Tibial artery (tissue), 4 donors: Measurements from ENCODE around the gene LARGE1.

ENCODE experiments used
- DNase-seq, 2 donors: peaks; one replicate each; pipeline ENCODE4 v3.0.0-alpha.2; 2019
- H3K27ac ChIP-seq, 2 donors: fragments of 200-600 bp; sonication (generic) in 1 of 2; 1 replicate in 1 of 2; 2 replicates in 1 of 2; pipeline ENCODE4 v1.5.1; 2018 to 2019; ENCODE audit warnings: mild to moderate bottlenecking in 1 of 2
- H3K27me3 ChIP-seq, 2 donors: fragments of 200-600 bp; sonication (generic) in 1 of 2; one replicate each; pipeline versions ENCODE4 v1.5.1 to v1.6.0; 2016 to 2019
- H3K36me3 ChIP-seq, 3 donors: fragments of 200-600 bp; sonication (generic) in 2 of 3; one replicate each; pipeline ENCODE4 v1.5.1; 2016 to 2019; ENCODE audit warnings: mild to moderate bottlenecking in 2 of 3
- H3K4me1 ChIP-seq, 4 donors: fragments of 200-600 bp; sonication (generic) in 2 of 4; 1 replicate in 3 of 4; 2 replicates in 1 of 4; pipeline ENCODE4 v1.5.1; 2016 to 2019
- H3K4me3 ChIP-seq, 2 donors: fragments of 200-600 bp; sonication (generic) in 1 of 2; 1 replicate in 1 of 2; 2 replicates in 1 of 2; pipeline ENCODE4 v1.5.1; 2018 to 2019; ENCODE audit warnings: mild to moderate bottlenecking in 2 of 2
- H3K9me3 ChIP-seq, 3 donors: fragments of 200-600 bp; sonication (generic) in 1 of 3; one replicate each; pipeline ENCODE4 v1.5.1; 2016 to 2019
- intact Hi-C: fragments of 100-400 bp; cut with DNase I; formaldehyde crosslinking; loops from one replicate; pipeline ENCODE4 v1.15.0; 2023; ENCODE audit warnings: low total_unique reads
- TF ChIP-seq, protein P1 (sequence below), 2 experiments: fragments of 200-600 bp in 1 of 2; fragments of 450-650 bp in 1 of 2; IDR thresholded peaks; one replicate each; pipeline ENCODE4 v1.5.1; 2017 to 2019; ENCODE audit warnings: antibody characterized with exemption in 2 of 2, mild to moderate bottlenecking in 1 of 2, moderate library complexity in 1 of 2

The LARGE1 gene

DNA sequence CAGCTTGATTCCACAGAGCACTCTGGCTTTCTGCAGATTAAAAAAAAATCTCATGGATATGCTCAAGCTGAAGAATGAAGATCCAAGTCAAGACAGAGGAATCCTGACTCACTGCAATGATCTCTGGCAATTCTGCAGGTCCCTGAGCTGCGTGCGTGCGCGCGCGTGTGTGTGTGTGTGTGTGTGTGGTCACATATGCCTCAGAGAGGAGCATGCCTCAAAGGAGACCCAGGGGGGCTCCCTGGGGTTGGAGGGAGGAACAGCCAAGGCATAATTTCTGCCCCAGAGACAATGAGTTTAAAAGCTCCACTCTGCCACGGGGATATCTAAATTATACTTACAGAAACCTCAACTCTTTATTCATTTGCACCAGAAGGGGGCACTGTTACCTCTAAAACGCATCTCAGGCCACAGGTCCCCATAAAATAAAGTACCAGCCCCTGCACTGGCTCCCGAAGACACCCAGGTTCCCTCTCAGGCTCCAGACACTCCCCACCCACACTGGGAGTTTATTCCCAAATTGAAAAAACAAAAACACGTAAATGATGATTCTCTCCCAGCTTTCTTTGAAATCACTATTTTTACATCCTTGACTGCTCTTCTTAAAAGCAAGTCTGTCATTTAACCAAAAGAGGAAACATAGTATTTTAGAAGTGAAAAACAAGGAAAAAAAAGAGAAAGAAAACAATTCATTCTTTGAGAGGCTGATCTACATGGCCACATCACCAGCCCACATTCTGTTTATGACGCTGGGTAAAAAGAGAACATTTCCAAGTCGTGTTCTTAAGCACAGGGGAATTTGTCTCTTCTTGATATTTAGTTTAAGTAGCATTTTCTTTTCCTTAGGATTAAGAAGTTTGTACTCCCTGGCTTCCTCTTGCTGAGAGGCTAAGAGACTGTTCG is 401.0 kb downstream of the LARGE1 start:
- Histone ChIP-seq H3K4me3 (no peak overlapping the region), H3K9me3 (peaks cover 0 to 9% (median 0%) of the 10 kb centered on the region in 3 donors), H3K4me1 (peaks cover 0 to 7% (median 4%) of the 10 kb centered on the region in 4 donors), H3K36me3 (no peaks in the 10 kb centered on the region), H3K27me3 (no peaks in the 10 kb centered on the region), H3K27ac (no peak overlapping the region)
- no peak for DNase-seq
- TF ChIP-seq, protein P1, sequence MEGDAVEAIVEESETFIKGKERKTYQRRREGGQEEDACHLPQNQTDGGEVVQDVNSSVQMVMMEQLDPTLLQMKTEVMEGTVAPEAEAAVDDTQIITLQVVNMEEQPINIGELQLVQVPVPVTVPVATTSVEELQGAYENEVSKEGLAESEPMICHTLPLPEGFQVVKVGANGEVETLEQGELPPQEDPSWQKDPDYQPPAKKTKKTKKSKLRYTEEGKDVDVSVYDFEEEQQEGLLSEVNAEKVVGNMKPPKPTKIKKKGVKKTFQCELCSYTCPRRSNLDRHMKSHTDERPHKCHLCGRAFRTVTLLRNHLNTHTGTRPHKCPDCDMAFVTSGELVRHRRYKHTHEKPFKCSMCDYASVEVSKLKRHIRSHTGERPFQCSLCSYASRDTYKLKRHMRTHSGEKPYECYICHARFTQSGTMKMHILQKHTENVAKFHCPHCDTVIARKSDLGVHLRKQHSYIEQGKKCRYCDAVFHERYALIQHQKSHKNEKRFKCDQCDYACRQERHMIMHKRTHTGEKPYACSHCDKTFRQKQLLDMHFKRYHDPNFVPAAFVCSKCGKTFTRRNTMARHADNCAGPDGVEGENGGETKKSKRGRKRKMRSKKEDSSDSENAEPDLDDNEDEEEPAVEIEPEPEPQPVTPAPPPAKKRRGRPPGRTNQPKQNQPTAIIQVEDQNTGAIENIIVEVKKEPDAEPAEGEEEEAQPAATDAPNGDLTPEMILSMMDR (IDR thresholded peaks at IDR 0.05) = peak; percentile 55 to 63
- intact Hi-C loops = loop anchor here (5.0 kb wide), 1 partner anchor 588 kb away; no protein-coding TSS in a partner anchor

DNA sequence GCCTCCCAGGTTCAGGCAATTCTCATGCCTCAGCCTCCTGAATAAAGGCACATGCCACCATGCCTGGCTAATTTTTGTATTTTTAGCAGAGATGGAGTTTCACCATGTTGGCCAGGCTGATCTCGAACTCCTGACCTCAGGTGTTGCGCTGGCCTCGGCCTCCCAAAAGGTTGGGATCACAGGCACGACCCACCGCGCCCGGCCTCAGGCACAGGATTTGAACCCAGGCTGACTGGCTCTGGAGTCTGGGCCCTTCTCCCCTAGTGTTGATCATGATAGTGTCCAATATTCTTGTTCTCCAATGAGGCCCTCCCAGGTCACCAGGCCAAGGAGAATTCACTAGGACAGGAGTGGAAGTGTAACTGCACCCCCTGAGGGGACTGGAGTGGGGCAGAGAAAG is 401.9 kb downstream of the LARGE1 start:
- intact Hi-C loops = loop anchor here (5.0 kb wide), 1 partner anchor 589 kb away; no protein-coding TSS in a partner anchor
- Histone ChIP-seq H3K4me3 (no peak overlapping the region), H3K9me3 (peaks cover 0 to 9% (median 0%) of the 10 kb centered on the region in 3 donors), H3K27ac (no peak overlapping the region), H3K27me3 (no peaks in the 10 kb centered on the region), H3K4me1 (peaks cover 0 to 7% (median 4%) of the 10 kb centered on the region in 4 donors), H3K36me3 (no peaks in the 10 kb centered on the region)
- DNase-seq = no peak
- TF ChIP-seq, protein P1 (IDR thresholded peaks at IDR 0.05) = no peak

DNA sequence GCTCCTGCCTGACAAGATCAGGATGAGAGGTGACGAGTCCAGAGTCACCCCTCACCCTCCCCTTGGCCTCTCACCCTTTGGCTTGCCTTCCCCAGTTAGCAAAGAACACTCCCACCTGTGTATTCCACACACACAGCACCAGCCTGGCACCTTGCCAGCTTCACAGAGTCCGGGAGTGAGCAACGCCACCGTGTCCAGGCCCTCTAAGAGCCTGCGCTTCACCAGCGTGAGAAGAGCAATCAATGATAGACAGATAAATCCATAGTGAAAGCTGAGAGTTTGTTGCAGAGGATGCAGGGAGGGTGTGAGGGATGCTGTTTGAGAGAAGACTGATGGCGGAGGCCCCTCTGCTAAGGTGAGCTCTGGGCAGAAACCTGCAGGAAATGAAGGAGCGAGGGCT is 404.5 kb downstream of the LARGE1 start:
- Histone ChIP-seq H3K9me3 (no peaks in the 10 kb centered on the region), H3K27ac (no peak overlapping the region), H3K36me3 (no peaks in the 10 kb centered on the region), H3K4me1 (peaks cover 0 to 7% (median 4%) of the 10 kb centered on the region in 4 donors), H3K27me3 (no peaks in the 10 kb centered on the region), H3K4me3 (no peak overlapping the region)
- TF ChIP-seq, protein P1 (IDR thresholded peaks at IDR 0.05) = no peak
- DNase-seq = no peak
- intact Hi-C loops = loop anchor here (5.0 kb wide), 1 partner anchor 592 kb away; no protein-coding TSS in a partner anchor

DNA sequence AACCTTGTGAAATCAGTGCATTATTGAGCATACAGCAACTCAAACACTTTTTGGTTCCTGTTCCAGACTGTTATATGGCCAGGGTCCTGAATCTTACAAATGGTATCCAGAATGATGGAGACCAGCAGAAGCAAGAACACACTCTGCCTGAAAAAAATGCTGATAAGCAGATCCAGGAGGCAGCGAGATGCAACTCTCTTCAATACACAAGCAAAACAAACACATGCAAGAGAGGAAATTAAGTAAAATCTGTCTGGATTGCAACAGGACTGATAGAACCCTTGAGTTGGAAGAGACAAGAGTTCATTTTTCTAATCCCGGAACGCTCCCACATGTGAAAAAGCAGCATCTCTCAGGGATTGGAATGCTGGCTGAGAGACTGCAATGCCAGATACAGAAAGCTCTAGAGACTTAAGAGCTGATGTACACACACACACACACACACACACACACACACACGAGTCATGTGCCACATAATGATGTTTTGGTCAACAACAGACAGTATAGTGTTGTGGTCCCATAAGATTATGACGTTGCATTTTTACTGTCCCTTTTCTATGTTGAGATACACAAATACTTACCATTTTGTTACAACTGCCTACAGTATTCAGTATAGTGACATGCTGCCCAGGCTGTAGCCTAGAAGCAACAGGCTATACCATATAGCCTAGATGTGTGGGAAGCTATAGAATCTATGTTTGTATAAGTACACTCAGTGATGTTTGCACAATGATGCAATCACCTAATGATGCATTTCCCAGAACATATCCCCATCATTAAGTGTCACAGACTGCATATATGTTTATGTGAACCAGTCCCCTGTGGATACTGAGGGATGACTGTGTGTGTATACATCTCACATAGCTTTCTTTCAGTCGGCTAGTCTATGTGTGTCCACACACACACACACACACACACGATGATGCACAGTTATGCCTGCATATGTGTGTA is 406.6 kb downstream of the LARGE1 start:
- intact Hi-C loops = no loop called here
- Histone ChIP-seq H3K36me3 (no peaks in the 10 kb centered on the region), H3K27me3 (no peaks in the 10 kb centered on the region), H3K9me3 (no peaks in the 10 kb centered on the region), H3K27ac (no peak overlapping the region), H3K4me1 (no peaks in the 10 kb centered on the region), H3K4me3 (no peak overlapping the region)
- DNase-seq = no peak
- TF ChIP-seq, protein P1 (IDR thresholded peaks at IDR 0.05) = no peak

DNA sequence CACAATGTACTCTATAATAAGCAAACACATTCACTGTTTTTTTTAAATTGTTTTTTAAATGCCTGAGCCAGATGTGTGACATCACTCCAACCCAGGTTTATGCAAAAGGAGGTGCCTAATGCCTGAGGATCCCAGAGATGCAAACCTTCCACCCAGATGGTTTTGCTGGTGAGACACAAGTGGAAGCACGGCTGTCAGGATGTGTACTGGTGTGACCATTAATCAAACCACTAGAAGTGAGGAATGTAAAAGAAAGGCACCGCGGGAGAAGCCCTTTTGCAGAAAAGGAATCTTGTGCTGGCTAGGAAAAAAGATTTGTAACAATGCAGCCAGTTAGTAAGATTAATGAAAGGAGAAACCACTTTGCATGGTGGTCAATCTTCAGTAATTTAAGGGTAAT is 407.4 kb downstream of the LARGE1 start:
- TF ChIP-seq, protein P1 (IDR thresholded peaks at IDR 0.05) = no peak
- no peak for DNase-seq
- Histone ChIP-seq H3K36me3 (no peaks in the 10 kb centered on the region), H3K27ac (no peak overlapping the region), H3K4me1 (no peaks in the 10 kb centered on the region), H3K9me3 (no peaks in the 10 kb centered on the region), H3K4me3 (no peak overlapping the region), H3K27me3 (no peaks in the 10 kb centered on the region)
- intact Hi-C loops = no loop called here
